Epithelial cell of esophagus (primary cell): ENCODE measurements around the gene CDC16.
A peak's percentile ranks its signal among the peaks of the same experiment; 100 is the strongest.

Experiments
- DNase-seq: peaks from one replicate; pipeline ENCODE4 v3.0.0; 2010; ENCODE audit warnings: low read depth
- H3K4me3 ChIP-seq: 2 replicates; pipeline ENCODE4 v1.5.1; 2011; ENCODE audit warnings: mild to moderate bottlenecking, low read length, control low read depth
- TF ChIP-seq, protein P1 (sequence below): IDR thresholded peaks from 2 replicates; pipeline ENCODE4 v1.5.1; 2011; ENCODE audit warnings: low read depth, mild to moderate bottlenecking, low read length, control low read depth, inconsistent platforms; ENCODE audit not compliant: insufficient read depth; ENCODE audit errors: missing control alignments

Gene CDC16

DNA sequence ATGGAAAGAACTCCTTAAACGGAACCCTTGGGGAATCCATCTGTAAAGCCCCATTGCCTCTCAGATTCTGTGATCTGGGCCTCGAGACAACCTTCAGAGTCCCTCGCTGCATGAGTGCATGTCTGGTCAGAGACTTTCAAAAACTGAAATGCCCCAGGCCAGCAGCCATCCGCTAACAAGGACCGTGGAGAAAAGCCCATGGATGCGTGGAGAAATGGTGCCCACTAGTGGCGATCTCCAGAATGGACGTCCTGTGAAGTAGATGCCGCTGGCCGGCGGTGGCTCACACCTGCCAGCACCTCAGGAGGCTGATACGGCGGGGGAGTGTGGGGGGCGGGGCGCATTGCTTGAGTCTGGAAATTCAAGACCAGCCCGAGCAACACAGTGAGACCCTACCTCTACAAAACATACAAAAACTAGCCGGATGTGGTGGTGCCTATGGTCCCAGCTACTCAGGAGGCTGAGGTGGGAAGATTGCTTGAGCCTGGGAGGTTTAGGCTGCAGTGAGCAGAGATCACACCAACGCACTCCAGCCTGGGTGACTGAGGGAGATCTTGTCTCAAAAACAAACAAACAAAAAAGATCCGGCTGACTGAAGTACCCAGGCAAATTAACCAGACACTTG is 7.9 kb upstream of the CDC16 start:
- TF ChIP-seq, protein P1, sequence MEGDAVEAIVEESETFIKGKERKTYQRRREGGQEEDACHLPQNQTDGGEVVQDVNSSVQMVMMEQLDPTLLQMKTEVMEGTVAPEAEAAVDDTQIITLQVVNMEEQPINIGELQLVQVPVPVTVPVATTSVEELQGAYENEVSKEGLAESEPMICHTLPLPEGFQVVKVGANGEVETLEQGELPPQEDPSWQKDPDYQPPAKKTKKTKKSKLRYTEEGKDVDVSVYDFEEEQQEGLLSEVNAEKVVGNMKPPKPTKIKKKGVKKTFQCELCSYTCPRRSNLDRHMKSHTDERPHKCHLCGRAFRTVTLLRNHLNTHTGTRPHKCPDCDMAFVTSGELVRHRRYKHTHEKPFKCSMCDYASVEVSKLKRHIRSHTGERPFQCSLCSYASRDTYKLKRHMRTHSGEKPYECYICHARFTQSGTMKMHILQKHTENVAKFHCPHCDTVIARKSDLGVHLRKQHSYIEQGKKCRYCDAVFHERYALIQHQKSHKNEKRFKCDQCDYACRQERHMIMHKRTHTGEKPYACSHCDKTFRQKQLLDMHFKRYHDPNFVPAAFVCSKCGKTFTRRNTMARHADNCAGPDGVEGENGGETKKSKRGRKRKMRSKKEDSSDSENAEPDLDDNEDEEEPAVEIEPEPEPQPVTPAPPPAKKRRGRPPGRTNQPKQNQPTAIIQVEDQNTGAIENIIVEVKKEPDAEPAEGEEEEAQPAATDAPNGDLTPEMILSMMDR = peak; percentile 96
- H3K4me3 ChIP-seq = no peak overlapping the region
- DNase-seq = peak; percentile 80

DNA sequence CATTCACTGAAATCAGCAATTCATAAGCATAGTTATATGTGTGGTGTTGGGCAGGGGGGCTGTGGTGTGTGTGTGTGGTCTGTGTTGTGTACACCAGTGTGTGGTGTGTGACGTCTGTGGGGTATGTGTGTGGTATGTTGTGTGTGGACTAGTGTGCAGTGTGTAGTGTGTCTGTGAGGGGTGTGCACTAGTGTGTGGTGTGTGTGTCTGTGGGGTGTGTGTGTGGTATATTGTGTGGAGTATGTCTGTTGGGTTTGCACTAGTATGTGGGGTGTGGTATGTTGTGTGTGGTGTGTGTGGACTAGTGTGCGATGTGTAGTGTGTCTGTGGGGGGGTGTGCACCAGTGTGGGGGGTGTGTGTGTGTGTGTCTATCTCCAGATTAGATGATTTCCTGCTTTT is 7.2 kb upstream of the CDC16 start:
- TF ChIP-seq, protein P1 = no peak
- no peak for DNase-seq
- no peak overlapping the region for H3K4me3 ChIP-seq

DNA sequence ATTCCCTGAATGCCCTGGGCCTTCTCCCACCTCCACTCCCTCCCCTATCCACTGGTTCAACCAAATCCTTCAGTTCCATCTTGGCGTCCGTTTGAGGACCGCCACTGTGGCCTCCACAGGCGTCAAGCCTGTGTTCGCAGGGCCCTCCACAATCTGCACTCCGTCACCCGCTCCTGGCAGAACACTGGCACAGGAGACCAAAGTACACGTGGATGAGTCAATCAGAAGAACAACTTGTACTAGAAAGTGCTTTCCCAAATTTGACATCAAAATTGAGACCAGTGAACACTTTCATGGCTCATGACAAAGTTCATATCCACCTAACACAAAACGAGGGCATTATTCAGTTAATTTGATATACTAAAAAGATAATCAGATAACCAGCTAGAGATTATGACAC is 6.5 kb upstream of the CDC16 start:
- no peak overlapping the region for H3K4me3 ChIP-seq
- TF ChIP-seq, protein P1 = no peak
- no peak for DNase-seq

DNA sequence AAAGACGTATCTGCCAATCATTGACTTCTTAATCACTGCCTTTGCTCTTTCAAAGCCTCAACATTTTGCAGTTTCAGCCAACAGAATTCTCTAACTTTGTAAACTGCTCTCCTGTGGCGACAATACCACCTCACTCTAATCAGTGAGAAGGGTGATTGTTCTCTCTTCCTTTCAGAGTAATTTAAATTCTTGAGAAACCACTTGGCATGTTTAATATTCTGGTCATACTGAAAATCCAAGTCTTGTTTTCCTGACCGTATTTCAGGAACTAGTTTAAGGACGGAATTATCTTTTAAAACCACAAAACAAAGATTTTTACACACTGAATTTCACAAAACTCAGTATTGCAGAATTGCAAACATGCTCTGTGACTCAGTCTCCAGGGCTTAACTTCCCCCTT is 5.2 kb upstream of the CDC16 start:
- H3K4me3 ChIP-seq = no peak overlapping the region
- DNase-seq = no peak
- TF ChIP-seq, protein P1 = no peak

DNA sequence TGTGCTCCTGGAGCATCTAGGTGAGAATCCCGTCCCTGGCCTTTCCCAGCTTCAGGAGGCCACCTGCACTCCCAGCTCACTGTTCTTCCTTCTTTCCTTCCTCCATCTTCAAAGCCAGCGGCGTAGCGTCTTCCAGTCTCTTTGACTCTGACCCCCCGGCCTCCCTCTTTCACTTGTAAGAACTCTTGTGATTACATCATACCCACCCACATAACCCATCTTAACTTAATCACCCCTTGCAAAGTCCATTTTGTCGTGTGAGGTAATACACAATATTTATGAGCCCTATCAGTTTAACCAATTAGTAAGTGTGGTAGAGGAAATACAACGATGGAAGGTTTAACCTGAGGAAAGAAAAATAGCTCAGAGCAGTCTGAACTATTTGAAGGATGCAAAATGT is 4.6 kb upstream of the CDC16 start:
- DNase-seq = no peak
- H3K4me3 ChIP-seq = no peak overlapping the region
- TF ChIP-seq, protein P1 = no peak

DNA sequence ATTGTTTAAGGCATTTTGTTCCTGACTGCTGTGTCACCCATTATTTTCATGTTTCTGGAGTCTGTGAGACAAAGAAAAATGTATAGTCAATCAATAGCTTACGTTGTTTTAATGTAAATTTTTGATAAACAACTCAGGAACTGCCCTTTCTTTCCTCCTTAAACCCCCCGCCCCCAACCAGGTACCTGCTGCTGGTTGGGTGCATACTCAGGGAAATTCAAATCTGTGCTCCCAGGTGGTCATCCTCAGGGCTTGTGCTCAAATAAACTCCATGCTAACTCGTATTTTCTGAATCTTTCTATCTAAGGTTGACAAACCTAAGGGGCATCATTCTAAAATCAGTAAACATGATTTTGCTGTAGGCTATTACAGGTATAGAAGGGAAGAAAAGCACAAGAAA is 4.1 kb upstream of the CDC16 start:
- TF ChIP-seq, protein P1 = no peak
- DNase-seq = no peak
- no peak overlapping the region for H3K4me3 ChIP-seq

DNA sequence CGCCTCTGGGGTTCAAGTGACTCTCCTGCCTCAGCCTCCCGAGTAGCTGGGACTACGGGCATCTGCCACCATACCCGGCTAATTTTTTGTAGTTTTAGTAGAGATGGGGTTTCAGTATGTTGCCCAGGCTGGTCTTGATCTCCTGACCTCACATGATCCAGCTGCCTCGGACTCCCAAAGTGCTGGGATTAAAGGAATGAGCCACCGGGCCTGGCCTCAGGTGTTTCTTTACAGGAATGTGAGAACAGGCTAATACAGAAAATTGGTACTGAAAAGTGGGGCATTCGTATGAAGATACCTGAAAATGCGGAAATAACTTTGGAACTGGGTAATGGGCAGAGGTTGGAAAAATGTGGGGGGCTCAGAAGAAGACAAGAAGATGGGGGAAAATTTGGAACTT is 2.8 kb upstream of the CDC16 start:
- no peak overlapping the region for H3K4me3 ChIP-seq
- no peak for DNase-seq
- TF ChIP-seq, protein P1 = no peak
